ENCODE results near the gene PACRG.

DNA sequence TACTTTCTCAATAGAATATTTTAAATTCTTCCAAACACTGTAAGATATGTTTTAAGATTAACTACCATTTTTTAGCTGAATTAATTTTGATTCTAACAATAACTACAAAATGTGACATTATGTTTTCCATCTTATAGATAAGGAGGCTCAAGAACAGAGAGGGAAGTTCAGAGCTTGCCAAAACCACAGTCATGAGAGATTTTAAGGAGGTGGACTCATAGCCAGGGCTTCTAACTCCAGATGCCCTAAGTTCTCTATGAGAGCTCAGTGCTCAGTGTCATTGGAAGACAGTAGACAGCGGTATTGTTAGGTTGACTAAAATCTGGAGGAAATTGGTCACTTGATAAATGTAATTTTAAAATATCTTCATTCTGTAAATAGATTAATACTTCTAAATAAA is 144.2 kb downstream of the PACRG start:
- TF ChIP-seq NFE2L2 (conservative IDR thresholded peaks at IDR 0.05; ENCODE audit: low read length) (no peak), POLR2A (IDR thresholded peaks at IDR 0.05; ENCODE audit: low read length) (no peak), PHF8 (IDR thresholded peaks at IDR 0.05; ENCODE audit: borderline replicate concordance, low read depth) (no peak), RAD21 (conservative IDR thresholded peaks at IDR 0.05 in 1 of 2, IDR thresholded peaks at IDR 0.05 in 1 of 2) (no peak), REST (IDR thresholded peaks at IDR 0.05) (no peak), RFX5 (IDR thresholded peaks at IDR 0.05) (no peak), EP300 (IDR thresholded peaks at IDR 0.05) (no peak), RCOR1 (IDR thresholded peaks at IDR 0.05; ENCODE audit: low read depth, low read length) (no peak)
- TF ChIP-seq, protein P1, sequence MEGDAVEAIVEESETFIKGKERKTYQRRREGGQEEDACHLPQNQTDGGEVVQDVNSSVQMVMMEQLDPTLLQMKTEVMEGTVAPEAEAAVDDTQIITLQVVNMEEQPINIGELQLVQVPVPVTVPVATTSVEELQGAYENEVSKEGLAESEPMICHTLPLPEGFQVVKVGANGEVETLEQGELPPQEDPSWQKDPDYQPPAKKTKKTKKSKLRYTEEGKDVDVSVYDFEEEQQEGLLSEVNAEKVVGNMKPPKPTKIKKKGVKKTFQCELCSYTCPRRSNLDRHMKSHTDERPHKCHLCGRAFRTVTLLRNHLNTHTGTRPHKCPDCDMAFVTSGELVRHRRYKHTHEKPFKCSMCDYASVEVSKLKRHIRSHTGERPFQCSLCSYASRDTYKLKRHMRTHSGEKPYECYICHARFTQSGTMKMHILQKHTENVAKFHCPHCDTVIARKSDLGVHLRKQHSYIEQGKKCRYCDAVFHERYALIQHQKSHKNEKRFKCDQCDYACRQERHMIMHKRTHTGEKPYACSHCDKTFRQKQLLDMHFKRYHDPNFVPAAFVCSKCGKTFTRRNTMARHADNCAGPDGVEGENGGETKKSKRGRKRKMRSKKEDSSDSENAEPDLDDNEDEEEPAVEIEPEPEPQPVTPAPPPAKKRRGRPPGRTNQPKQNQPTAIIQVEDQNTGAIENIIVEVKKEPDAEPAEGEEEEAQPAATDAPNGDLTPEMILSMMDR (IDR thresholded peaks at IDR 0.05): no peak
- TF ChIP-seq, protein P2, sequence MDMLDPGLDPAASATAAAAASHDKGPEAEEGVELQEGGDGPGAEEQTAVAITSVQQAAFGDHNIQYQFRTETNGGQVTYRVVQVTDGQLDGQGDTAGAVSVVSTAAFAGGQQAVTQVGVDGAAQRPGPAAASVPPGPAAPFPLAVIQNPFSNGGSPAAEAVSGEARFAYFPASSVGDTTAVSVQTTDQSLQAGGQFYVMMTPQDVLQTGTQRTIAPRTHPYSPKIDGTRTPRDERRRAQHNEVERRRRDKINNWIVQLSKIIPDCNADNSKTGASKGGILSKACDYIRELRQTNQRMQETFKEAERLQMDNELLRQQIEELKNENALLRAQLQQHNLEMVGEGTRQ (IDR thresholded peaks at IDR 0.05): no peak
